MCF 10A (cell line): Measurements from ENCODE around the gene CCDC85C. TPM values are rescaled to one million over a fixed set of nuclear protein-coding genes. Genes with fewer than 3 reads are reported as not detected.

Source experiments
- BruUV-seq: library from RNA; stranded (reverse); fragments of 400-500 nt; replicated peaks from 2 replicates; lab custom pipeline; 2021; lab: Mats Ljungman, UMichigan
- CTCF ChIA-PET: fragments of 300-600 bp; sonication (Branson Sonifier 250); formaldehyde crosslinking; extraction: SDS; loops from one replicate; lab custom pipeline; 2021; ENCODE audit warnings: antibody characterized with exemption, inconsistent platforms; lab: Yijun Ruan, JAX
- POLR2A ChIA-PET: fragments of 300-600, 350-650 bp; sonication (Branson Sonifier 250); formaldehyde crosslinking; extraction: SDS; loops from one replicate; lab custom pipeline; 2020; ENCODE audit warnings: antibody characterized with exemption, inconsistent platforms; lab: Yijun Ruan, JAX
- DNase-seq: peaks from one replicate; pipeline ENCODE4 v3.0.0-alpha.2; 2018; ENCODE audit not compliant: unreplicated experiment
- H3K27ac Mint-ChIP-seq: one replicate; pipeline ENCODE4 v1.8.0; 2022; ENCODE audit warnings: mild to moderate bottlenecking, low read depth, mixed read lengths; ENCODE audit not compliant: unreplicated experiment
- H3K27me3 Mint-ChIP-seq: one replicate; pipeline ENCODE4 v1.8.0; 2022; ENCODE audit warnings: mixed read lengths; ENCODE audit not compliant: insufficient read depth, unreplicated experiment
- H3K36me3 Mint-ChIP-seq: one replicate; pipeline ENCODE4 v1.8.0; 2022; ENCODE audit warnings: mild to moderate bottlenecking, moderate library complexity, mixed read lengths; ENCODE audit not compliant: insufficient read depth, unreplicated experiment
- H3K4me1 Mint-ChIP-seq: one replicate; pipeline ENCODE4 v1.8.0; 2022; ENCODE audit warnings: mixed read lengths; ENCODE audit not compliant: insufficient read depth, unreplicated experiment
- H3K4me3 Mint-ChIP-seq: one replicate; pipeline ENCODE4 v1.8.0; 2022; ENCODE audit warnings: mild to moderate bottlenecking, moderate library complexity, mixed read lengths; ENCODE audit not compliant: unreplicated experiment
- H3K9me3 Mint-ChIP-seq: one replicate; pipeline ENCODE4 v1.8.0; 2022; ENCODE audit warnings: mixed read lengths; ENCODE audit not compliant: unreplicated experiment
- intact Hi-C: fragments of 100-400 bp; cut with micrococcal nuclease; formaldehyde crosslinking; loops from 2 replicates; pipeline ENCODE4 v1.14.1; 2022
- total RNA-seq: library from RNA; stranded (reverse); gene quantifications from 2 replicates; pipeline ENCODE4 v1.2.3, GENCODE V29; 2022
- TF ChIP-seq, protein P1 (sequence below): fragments of 200-600 bp; IDR thresholded peaks from one replicate; pipeline ENCODE4 v1.8.0; 2022; ENCODE audit warnings: antibody characterized with exemption, mild to moderate bottlenecking; ENCODE audit not compliant: unreplicated experiment

CCDC85C gene
- total RNA-seq, 1 experiment from 2014 or later = 29.9 TPM

DNA sequence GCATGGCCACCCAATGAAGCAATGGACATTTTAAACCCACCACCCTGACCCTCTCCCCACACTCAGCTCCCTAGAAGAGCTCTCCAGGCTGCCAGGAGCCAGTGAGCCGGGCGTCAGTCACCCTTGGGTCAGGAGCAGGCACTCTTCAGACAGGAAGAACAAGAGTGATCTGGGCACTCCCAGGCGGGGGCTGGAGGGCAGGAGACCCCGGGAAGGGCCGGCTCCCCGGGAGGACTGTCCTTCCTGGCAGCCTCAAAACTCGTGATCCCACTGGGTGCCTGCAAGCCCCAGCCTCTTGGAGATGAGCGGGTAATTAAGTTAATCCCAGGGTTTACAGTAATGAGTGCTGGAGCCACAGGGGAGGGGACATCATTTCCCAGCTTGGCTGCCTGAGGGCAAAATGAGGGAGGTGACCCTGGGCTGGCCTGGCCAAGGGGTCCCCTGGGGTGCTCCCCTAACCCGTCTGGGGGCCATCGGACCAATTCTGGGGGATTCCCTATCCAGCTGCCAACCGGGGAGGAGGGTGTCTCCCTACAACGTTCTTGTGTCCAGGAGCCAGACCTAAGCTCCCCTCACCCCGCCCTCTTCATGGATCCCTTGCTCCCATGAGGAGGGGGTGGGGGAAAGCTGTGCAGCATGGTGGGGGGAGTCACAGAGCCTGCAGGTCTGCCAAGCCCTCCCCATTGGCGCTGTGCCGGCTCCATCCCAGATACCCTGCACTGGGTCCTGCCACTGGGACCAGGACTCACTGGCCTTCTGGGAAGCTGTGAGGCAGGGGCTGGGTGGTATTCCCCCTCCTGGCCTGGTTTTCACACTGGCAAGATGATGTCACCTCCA, 63.6 kb downstream of the CCDC85C start:
- POLR2A ChIA-PET = no interaction called here
- H3K36me3 Mint-ChIP-seq = no peaks in the 10 kb centered on the region
- no TSS peak for BruUV-seq
- DNase-seq = no peak
- no peak overlapping the region for H3K4me3 Mint-ChIP-seq
- CTCF ChIA-PET = interaction anchor here (0.6 to 1.0 kb wide), 2 partner anchors 60 to 345 kb away, joined by 4 read pairs; no protein-coding TSS in a partner anchor
- H3K4me1 Mint-ChIP-seq = peaks cover 13% of the 10 kb centered on the region
- TF ChIP-seq, protein P1, sequence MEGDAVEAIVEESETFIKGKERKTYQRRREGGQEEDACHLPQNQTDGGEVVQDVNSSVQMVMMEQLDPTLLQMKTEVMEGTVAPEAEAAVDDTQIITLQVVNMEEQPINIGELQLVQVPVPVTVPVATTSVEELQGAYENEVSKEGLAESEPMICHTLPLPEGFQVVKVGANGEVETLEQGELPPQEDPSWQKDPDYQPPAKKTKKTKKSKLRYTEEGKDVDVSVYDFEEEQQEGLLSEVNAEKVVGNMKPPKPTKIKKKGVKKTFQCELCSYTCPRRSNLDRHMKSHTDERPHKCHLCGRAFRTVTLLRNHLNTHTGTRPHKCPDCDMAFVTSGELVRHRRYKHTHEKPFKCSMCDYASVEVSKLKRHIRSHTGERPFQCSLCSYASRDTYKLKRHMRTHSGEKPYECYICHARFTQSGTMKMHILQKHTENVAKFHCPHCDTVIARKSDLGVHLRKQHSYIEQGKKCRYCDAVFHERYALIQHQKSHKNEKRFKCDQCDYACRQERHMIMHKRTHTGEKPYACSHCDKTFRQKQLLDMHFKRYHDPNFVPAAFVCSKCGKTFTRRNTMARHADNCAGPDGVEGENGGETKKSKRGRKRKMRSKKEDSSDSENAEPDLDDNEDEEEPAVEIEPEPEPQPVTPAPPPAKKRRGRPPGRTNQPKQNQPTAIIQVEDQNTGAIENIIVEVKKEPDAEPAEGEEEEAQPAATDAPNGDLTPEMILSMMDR = no peak
- no peaks in the 10 kb centered on the region for H3K27me3 Mint-ChIP-seq
- H3K9me3 Mint-ChIP-seq = no peaks in the 10 kb centered on the region
- intact Hi-C loops = no loop called here
- H3K27ac Mint-ChIP-seq = no peak overlapping the region

DNA sequence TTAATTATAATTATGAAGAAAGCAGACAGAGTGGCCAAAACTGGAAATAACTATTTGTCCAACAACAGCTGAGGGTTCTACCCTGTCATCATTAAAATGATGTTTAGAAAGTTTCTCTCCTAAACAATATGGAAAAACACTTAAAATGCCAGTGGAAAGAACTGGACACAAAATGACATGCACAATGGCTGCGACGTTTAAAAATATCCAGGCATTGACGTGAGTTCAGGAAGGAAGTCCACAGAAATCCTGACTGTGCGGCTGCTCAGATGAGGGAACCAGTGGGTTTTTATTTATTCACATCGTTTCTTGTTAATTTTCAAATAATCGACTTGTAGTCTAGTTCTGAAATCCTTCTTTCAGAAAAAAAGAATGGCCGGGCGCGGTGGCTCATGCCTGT, 64.5 kb downstream of the CCDC85C start:
- TF ChIP-seq, protein P1 = no peak
- H3K36me3 Mint-ChIP-seq = no peaks in the 10 kb centered on the region
- H3K9me3 Mint-ChIP-seq = no peaks in the 10 kb centered on the region
- ChIA-PET CTCF (interaction anchor here (0.6 to 1.2 kb wide), 2 partner anchors 60 to 348 kb away, joined by 3 to 4 read pairs; no protein-coding TSS in a partner anchor), POLR2A (no interaction called here)
- peaks cover 13% of the 10 kb centered on the region for H3K4me1 Mint-ChIP-seq
- no peaks in the 10 kb centered on the region for H3K27me3 Mint-ChIP-seq
- intact Hi-C loops = no loop called here
- no peak overlapping the region for H3K4me3 Mint-ChIP-seq
- no peak overlapping the region for H3K27ac Mint-ChIP-seq
- no TSS peak for BruUV-seq
- no peak for DNase-seq

DNA sequence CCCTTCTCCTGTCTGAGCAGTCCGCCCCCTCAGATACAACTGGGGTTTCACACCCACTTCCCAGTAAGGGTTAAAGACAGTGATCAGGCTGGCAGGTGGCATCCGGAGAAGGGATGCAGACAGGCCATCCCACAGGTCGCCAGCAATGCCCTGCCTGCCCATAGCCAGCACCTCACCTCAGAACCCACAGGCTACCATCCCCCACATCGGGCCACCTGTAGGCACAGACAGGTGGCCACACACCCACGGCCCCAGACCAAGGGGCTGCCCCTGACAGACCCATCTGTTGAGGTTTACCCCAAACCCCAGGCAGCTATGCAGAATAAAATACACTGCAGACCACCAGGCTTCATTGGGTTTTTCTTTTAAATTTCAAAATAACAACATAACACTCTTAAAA, 65.3 kb downstream of the CCDC85C start:
- H3K27me3 Mint-ChIP-seq = no peaks in the 10 kb centered on the region
- DNase-seq = no peak
- no TSS peak for BruUV-seq
- H3K36me3 Mint-ChIP-seq = no peaks in the 10 kb centered on the region
- H3K4me1 Mint-ChIP-seq = peaks cover 13% of the 10 kb centered on the region
- no peaks in the 10 kb centered on the region for H3K9me3 Mint-ChIP-seq
- no peak overlapping the region for H3K27ac Mint-ChIP-seq
- intact Hi-C loops = no loop called here
- POLR2A ChIA-PET = no interaction called here
- CTCF ChIA-PET = interaction anchor here (0.6 to 1.2 kb wide), 2 partner anchors 20 to 348 kb away, joined by 3 to 4 read pairs; no protein-coding TSS in a partner anchor
- TF ChIP-seq, protein P1 = no peak
- H3K4me3 Mint-ChIP-seq = no peak overlapping the region

DNA sequence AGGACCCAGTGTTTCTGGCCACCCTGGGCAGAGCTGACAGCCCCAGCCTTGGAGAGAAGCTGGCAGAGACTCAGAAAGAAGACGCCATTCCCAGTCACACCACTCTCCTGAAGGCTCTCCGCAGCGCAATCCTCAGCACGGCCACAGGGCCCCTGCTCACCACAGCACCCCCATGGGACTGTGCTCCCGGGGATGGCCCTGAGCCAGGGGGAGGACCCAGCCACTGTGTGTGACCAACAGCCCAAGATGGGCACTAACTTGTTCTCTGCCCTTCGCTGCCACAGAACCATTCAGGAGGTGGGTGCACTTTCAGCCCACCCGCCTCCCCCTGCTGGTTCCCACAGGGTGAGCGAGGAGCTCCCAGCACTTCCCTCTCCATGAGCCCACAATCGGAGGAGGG, 65.7 kb downstream of the CCDC85C start:
- Mint-ChIP-seq H3K4me1 (peaks cover 13% of the 10 kb centered on the region), H3K27ac (no peak overlapping the region), H3K4me3 (no peak overlapping the region), H3K36me3 (no peaks in the 10 kb centered on the region), H3K9me3 (no peaks in the 10 kb centered on the region), H3K27me3 (no peaks in the 10 kb centered on the region)
- TF ChIP-seq, protein P1 = no peak
- intact Hi-C loops = no loop called here
- DNase-seq = no peak
- ChIA-PET CTCF (interaction anchor here (0.6 to 1.2 kb wide), 2 partner anchors 19 to 349 kb away, joined by 3 to 4 read pairs; no protein-coding TSS in a partner anchor), POLR2A (interaction anchor here (1.2 kb wide), 1 partner anchor 57 kb away, joined by 4 read pairs; the partner anchor contains the start of genes CCNK and SETD3)
- no TSS peak for BruUV-seq
